22Rv1 (cell line): ENCODE data around the gene IFT25.

ENCODE experiments used
- ZFX ChIP-seq: fragments of 450-650 bp; IDR thresholded peaks from 2 replicates; pipeline ENCODE4 v1.6.1; 2017; ENCODE audit warnings: antibody characterized with exemption, borderline replicate concordance
- TF ChIP-seq, protein P1 (sequence below): fragments of 450-650 bp; IDR thresholded peaks from 2 replicates; pipeline ENCODE4 v1.5.1; 2017; ENCODE audit warnings: mild to moderate bottlenecking

DNA sequence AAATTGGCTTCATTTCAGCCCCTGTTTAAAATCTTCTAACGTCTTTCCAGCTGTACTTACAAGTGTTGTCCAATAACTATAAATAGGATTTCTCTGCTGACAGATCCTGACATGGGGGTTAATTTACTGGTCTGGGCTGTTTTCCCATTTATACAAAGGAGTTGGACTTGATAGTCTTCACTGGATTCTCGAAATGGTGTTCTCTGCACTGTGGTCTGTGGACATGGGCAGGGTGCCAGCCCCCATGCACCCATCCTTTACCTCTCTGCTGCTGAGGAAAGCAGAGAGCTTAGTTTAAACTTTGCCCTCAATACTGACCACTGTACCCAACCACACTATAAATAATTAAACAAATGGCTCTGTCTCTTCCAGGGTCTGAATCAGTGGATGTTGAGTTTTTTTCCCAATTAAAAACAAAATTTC is 46.3 kb downstream of the IFT25 start:
- TF ChIP-seq, protein P1, sequence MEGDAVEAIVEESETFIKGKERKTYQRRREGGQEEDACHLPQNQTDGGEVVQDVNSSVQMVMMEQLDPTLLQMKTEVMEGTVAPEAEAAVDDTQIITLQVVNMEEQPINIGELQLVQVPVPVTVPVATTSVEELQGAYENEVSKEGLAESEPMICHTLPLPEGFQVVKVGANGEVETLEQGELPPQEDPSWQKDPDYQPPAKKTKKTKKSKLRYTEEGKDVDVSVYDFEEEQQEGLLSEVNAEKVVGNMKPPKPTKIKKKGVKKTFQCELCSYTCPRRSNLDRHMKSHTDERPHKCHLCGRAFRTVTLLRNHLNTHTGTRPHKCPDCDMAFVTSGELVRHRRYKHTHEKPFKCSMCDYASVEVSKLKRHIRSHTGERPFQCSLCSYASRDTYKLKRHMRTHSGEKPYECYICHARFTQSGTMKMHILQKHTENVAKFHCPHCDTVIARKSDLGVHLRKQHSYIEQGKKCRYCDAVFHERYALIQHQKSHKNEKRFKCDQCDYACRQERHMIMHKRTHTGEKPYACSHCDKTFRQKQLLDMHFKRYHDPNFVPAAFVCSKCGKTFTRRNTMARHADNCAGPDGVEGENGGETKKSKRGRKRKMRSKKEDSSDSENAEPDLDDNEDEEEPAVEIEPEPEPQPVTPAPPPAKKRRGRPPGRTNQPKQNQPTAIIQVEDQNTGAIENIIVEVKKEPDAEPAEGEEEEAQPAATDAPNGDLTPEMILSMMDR, result no peak
- TF ChIP-seq ZFX, result no peak
